ENCODE measurements around the gene AIM2.

Gene AIM2

GRCh38 chr1:159014003-159014571, 62.5 kb downstream of the AIM2 start:
- DNase-seq, result no peak

DNA sequence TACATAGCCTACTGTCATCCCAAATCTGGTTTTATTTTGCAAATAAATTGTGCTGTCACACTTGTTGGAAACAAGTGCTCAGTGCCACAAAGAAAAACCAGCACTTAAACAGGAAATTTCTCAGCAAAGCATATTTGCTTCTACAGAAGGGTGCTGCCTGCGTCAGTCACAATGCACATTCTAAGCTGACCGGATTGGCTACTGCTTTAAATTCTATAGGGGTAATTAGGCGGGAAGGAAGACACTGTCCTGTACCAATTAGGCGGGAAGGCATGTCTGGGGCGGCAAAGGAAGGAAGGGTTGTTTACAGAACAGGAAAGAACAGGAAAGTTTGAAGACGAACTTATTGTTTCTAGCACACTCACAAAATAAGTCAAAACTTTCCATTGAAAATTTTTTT, 64.1 kb downstream of the AIM2 start:
- DNase-seq, result no peak
